Keratinocyte (primary cell): ENCODE results near the gene COL20A1. TPM values are rescaled to one million over a fixed set of nuclear protein-coding genes. Genes with fewer than 3 reads are reported as not detected.
"Not testable (repeated sequence)": the region's sequence is repeated elsewhere in the genome, so short reads cannot be mapped to it uniquely, and the experiment has no call there.

Experiments used
- DNase-seq: peaks from one replicate; pipeline ENCODE4 v3.0.0-alpha.2; 2011; ENCODE audit warnings: low read depth, missing footprints, low spot score
- FAIRE-seq: peaks from 2 replicates; lab custom pipeline; 2011; peaks lifted over from hg19 to GRCh38; lab: Jason Lieb, UNC
- H2AFZ ChIP-seq: 2 replicates; pipeline ENCODE4 v1.6.0; 2012; ENCODE audit warnings: low read length, control low read depth, inconsistent platforms; ENCODE audit not compliant: control insufficient read depth
- H3K27ac ChIP-seq: 2 replicates; pipeline ENCODE4 v1.5.1; 2011; ENCODE audit warnings: low read length; ENCODE audit not compliant: control insufficient read depth, insufficient read depth
- H3K27me3 ChIP-seq: 3 replicates; pipeline ENCODE4 v1.6.0; 2011; ENCODE audit warnings: low read length; ENCODE audit not compliant: control insufficient read depth, insufficient read depth; ENCODE audit errors: extremely low read depth
- H3K36me3 ChIP-seq, 2 experiments: 2 replicates in 1 of 2; 3 replicates in 1 of 2; pipeline ENCODE4 v1.5.1; 2011; ENCODE audit warnings: low read length in 2 of 2, mild to moderate bottlenecking in 1 of 2; ENCODE audit not compliant: control insufficient read depth in 2 of 2, insufficient read depth in 2 of 2; ENCODE audit errors: extremely low read depth in 1 of 2
- H3K4me1 ChIP-seq: 3 replicates; pipeline ENCODE4 v1.5.1; 2011; ENCODE audit warnings: low read length; ENCODE audit not compliant: control insufficient read depth, insufficient read depth; ENCODE audit errors: extremely low read depth
- H3K4me2 ChIP-seq: 3 replicates; pipeline ENCODE4 v1.6.0; 2011; ENCODE audit warnings: low read depth, low read length; ENCODE audit not compliant: control insufficient read depth, insufficient read depth; ENCODE audit errors: extremely low read depth
- H3K4me3 ChIP-seq, 3 experiments: fragments of 200-600 bp in 1 of 3; sonication (generic) in 1 of 3; 2 replicates in 2 of 3; 3 replicates in 1 of 3; pipeline ENCODE4 v1.5.1; 2011 to 2016; ENCODE audit warnings: low read length in 3 of 3, mild to moderate bottlenecking in 3 of 3, control low read depth in 2 of 3, inconsistent platforms in 1 of 3, low read depth in 1 of 3, mixed read lengths in 1 of 3, mixed run types in 1 of 3, moderate library complexity in 1 of 3; ENCODE audit not compliant: control insufficient read depth in 2 of 3, insufficient read depth in 2 of 3; ENCODE audit errors: extremely low read depth in 1 of 3
- H3K79me2 ChIP-seq: 2 replicates; pipeline ENCODE4 v1.6.0; 2012; ENCODE audit warnings: low read length; ENCODE audit not compliant: control insufficient read depth, insufficient read depth
- H3K9ac ChIP-seq: 3 replicates; pipeline ENCODE4 v1.6.0; 2011; ENCODE audit warnings: low read length; ENCODE audit not compliant: control insufficient read depth, insufficient read depth; ENCODE audit errors: extremely low read depth
- H3K9me1 ChIP-seq: 3 replicates; pipeline ENCODE4 v1.6.0; 2011; ENCODE audit warnings: low read length; ENCODE audit not compliant: control insufficient read depth, insufficient read depth; ENCODE audit errors: extremely low read depth
- H3K9me3 ChIP-seq: 2 replicates; pipeline ENCODE4 v1.5.1; 2012; ENCODE audit warnings: low read depth, low read length; ENCODE audit not compliant: control insufficient read depth
- H4K20me1 ChIP-seq: 3 replicates; pipeline ENCODE4 v1.6.0; 2011; ENCODE audit warnings: low read length; ENCODE audit not compliant: control insufficient read depth, insufficient read depth; ENCODE audit errors: extremely low read depth
- CTCF ChIP-seq, 3 experiments: IDR thresholded peaks in 1 of 3; conservative IDR thresholded peaks in 1 of 3; optimal IDR thresholded peaks in 1 of 3; 2 replicates in 2 of 3; 3 replicates in 1 of 3; pipeline versions ENCODE3 to v1.5.1; 2011; ENCODE audit warnings: low read length in 3 of 3, mild to moderate bottlenecking in 3 of 3, moderate library complexity in 2 of 3, control low read depth in 1 of 3, inconsistent platforms in 1 of 3; ENCODE audit not compliant: insufficient read depth in 2 of 3; ENCODE audit errors: extremely low read depth in 1 of 3
- EZH2 ChIP-seq: IDR thresholded peaks from one replicate; pipeline ENCODE4 v1.6.1; 2012; ENCODE audit warnings: inconsistent platforms, mild to moderate bottlenecking, low read length, moderate library complexity
- dilution Hi-C: fragments of 300-500 bp; cut with MboI; formaldehyde crosslinking; loops from one replicate; pipeline ENCODE4 v1.7.0; 2020; ENCODE audit warnings: low sequenced_read_pairs; ENCODE audit not compliant: extremely low pct_ligation_motif_present
- polyA plus RNA-seq, 5 experiments: library from polyadenylated mRNA; depleted of rRNA in 3 of 5; stranded (reverse) in 3 of 5; stranded (forward) in 1 of 5; unstranded in 1 of 5; fragments of >200 nt; gene quantifications; 1 replicate in 1 of 5; 2 replicates in 3 of 5; 3 replicates in 1 of 5; pipeline versions ENCODE4 v1.2.1 to v1.2.3, GENCODE V29; 2011 to 2012; ENCODE audit warnings: missing spikeins in 2 of 5, low read depth in 1 of 5, low replicate concordance in 1 of 5

COL20A1 gene
- polyA plus RNA-seq, 1 donor (not counting 4 experiments of a cell fraction or from before 2014, with no cell fraction given), result not detected

DNA sequence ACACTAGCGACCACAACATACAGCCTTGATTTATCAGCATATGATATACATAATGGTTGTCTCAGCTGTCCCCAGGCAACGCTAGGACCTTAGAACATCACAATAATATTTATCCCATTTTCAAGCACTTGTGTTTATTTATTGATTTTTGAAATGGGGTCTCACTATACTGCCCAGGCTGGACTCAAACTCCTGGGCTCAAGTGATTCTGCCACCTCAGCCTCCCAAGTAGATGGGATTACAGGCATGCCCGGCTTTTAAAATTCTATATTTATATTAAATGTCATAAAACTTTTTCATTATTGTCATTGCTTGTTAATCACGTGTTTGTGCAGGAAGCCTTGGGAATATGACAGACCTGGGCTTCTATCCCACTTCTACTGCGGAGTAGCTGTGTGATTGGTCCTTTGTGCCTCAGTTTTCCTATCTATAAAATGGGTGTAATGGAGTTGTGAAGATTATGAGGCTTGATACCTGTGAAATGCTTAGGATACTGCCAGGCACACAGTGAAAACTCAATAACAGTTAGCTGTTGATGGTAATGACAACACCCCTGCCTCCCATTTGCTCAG, 10.2 kb downstream of the COL20A1 start:
- no peak for FAIRE-seq

DNA sequence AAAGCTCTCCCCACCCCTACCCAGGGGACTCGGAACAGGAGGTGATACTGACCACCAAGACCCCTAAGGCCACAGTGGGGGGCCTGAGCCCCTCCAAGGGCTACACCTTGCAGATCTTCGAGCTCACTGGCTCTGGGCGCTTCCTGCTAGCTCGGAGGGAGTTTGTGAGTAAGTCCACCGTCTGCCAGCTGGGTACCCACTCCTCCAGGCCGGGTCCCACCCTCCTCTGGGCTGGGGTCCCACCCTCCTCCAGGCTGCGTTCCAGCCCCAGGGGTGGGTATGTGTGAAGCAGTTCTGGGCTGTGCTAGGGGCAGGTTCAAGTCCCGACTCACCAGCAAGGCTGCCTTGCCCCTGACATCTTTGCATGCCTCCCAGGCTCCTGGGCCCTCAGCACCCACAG, 12.4 kb downstream of the COL20A1 start:
- FAIRE-seq (no peak), DNase-seq (no peak)
- Histone ChIP-seq H3K4me1 (no peaks in the 10 kb centered on the region), H3K9ac (no peak overlapping the region), H2AFZ (no peak overlapping the region), H3K79me2 (no peaks in the 10 kb centered on the region), H4K20me1 (no peaks in the 10 kb centered on the region), H3K4me2 (no peak overlapping the region), H3K27ac (no peak overlapping the region), H3K4me3 (no peak overlapping the region), H3K9me3 (no peaks in the 10 kb centered on the region), H3K27me3 (peaks cover 10% of the 10 kb centered on the region), H3K9me1 (no peaks in the 10 kb centered on the region), H3K36me3 (no peaks in the 10 kb centered on the region)
- dilution Hi-C loops, result no loop called here
- TF ChIP-seq EZH2, result no peak
- no peak for TF ChIP-seq CTCF (optimal IDR thresholded peaks at IDR 0.05 in 1 of 3, IDR thresholded peaks at IDR 0.05 in 1 of 3, conservative IDR thresholded peaks at IDR 0.05 in 1 of 3; ENCODE audit: extremely low read depth in 1 of 3, insufficient read depth in 2 of 3, low read length in 3 of 3)

More for the DNA sequence above, 10.2 kb downstream of the COL20A1 start:
- Histone ChIP-seq H3K4me2 (no peak overlapping the region), H4K20me1 (no peaks in the 10 kb centered on the region), H3K4me3 (no peak overlapping the region), H3K79me2 (no peaks in the 10 kb centered on the region), H3K9me3 (no peaks in the 10 kb centered on the region), H3K9me1 (no peaks in the 10 kb centered on the region), H2AFZ (no peak overlapping the region), H3K27me3 (peaks cover 6% of the 10 kb centered on the region), H3K4me1 (no peaks in the 10 kb centered on the region), H3K36me3 (no peaks in the 10 kb centered on the region), H3K9ac (no peak overlapping the region), H3K27ac (no peak overlapping the region)
- dilution Hi-C loops, result no loop called here
- DNase-seq, result no peak
- TF ChIP-seq CTCF (optimal IDR thresholded peaks at IDR 0.05 in 1 of 3, IDR thresholded peaks at IDR 0.05 in 1 of 3, conservative IDR thresholded peaks at IDR 0.05 in 1 of 3; ENCODE audit: extremely low read depth in 1 of 3, insufficient read depth in 2 of 3, low read length in 3 of 3), result no peak
- no peak for TF ChIP-seq EZH2

GRCh38 chr20:63305933-63306672, 13.1 kb downstream of the COL20A1 start:
- H3K9ac ChIP-seq, H2AFZ ChIP-seq, H3K4me3 ChIP-seq, H4K20me1 ChIP-seq, DNase-seq, H3K36me3 ChIP-seq, H3K9me1 ChIP-seq, H3K4me2 ChIP-seq, dilution Hi-C loops, FAIRE-seq, H3K27ac ChIP-seq, H3K9me3 ChIP-seq, H3K79me2 ChIP-seq, H3K4me1 ChIP-seq: not testable (repeated sequence)
- peaks cover 10% of the 10 kb centered on the region for H3K27me3 ChIP-seq
